Sigmoid colon (tissue), 7 donors: ENCODE results near the gene ARHGEF10L. TPM values are rescaled to one million over a fixed set of nuclear protein-coding genes. Genes with fewer than 3 reads are reported as not detected.

ENCODE experiments used
- DNase-seq: peaks from one replicate; pipeline ENCODE4 v3.0.0-alpha.2; 2019
- H3K27ac ChIP-seq, 4 donors: fragments of 200-600 bp; sonication (generic); one replicate each; pipeline ENCODE4 v1.5.1; 2016 to 2019; ENCODE audit warnings: mild to moderate bottlenecking in 1 of 4
- H3K27me3 ChIP-seq, 3 donors: fragments of 200-600 bp; sonication (generic); one replicate each; pipeline ENCODE4 v1.5.1; 2019; ENCODE audit warnings: mild to moderate bottlenecking in 1 of 3
- H3K36me3 ChIP-seq, 4 donors: fragments of 200-600 bp; sonication (generic); one replicate each; pipeline ENCODE4 v1.5.1; 2016 to 2019
- H3K4me1 ChIP-seq, 4 donors: fragments of 200-600 bp; sonication (generic); one replicate each; pipeline ENCODE4 v1.5.1; 2017 to 2019
- H3K4me3 ChIP-seq, 4 donors: fragments of 200-600 bp; sonication (generic); one replicate each; pipeline ENCODE4 v1.5.1; 2017 to 2019; ENCODE audit warnings: mild to moderate bottlenecking in 2 of 4, moderate library complexity in 1 of 4
- H3K9me3 ChIP-seq, 4 donors: fragments of 200-600 bp in 3 of 4; sonication (generic) in 3 of 4; one replicate each; pipeline versions ENCODE4 v1.5.1 to v1.6.1; 2013 to 2019
- EP300 ChIP-seq, 4 donors: sonication (generic); formaldehyde crosslinking; IDR thresholded peaks; one replicate each; pipeline ENCODE4 v1.6.1; 2017; ENCODE audit warnings: antibody characterized with exemption in 4 of 4
- POLR2A ChIP-seq, 2 donors: fragments of 450-650 bp; IDR thresholded peaks; one replicate each; pipeline ENCODE4 v1.6.1; 2016; ENCODE audit warnings: antibody characterized with exemption in 2 of 2, mild to moderate bottlenecking in 2 of 2, moderate library complexity in 2 of 2
- POLR2AphosphoS5 ChIP-seq, 4 donors: sonication (generic); formaldehyde crosslinking; IDR thresholded peaks; one replicate each; pipeline ENCODE4 v1.6.1; 2017; ENCODE audit warnings: antibody characterized with exemption in 4 of 4
- WGBS, 2 donors: extraction: QIAGEN DNeasy Blood & Tissue Kit; methylation state at CpG; one replicate each; pipeline ENCODE4 v1.1.7; 2013; 5-methylcytosine and 5-hydroxymethylcytosine counted together
- intact Hi-C: fragments of 100-400 bp; cut with DNase I; formaldehyde crosslinking; loops from one replicate; pipeline ENCODE4 v1.15.1; 2023
- polyA plus RNA-seq, 3 donors: library from polyadenylated mRNA; stranded (reverse); fragments of 200-250 nt; gene quantifications; one replicate each; pipeline ENCODE4 v1.2.3, GENCODE V29; 2013
- total RNA-seq, 4 donors: library from RNA; depleted of rRNA; stranded (reverse); fragments of >200 nt; gene quantifications; one replicate each; pipeline ENCODE4 v1.1.0, GENCODE V29; 2016
- TF ChIP-seq, protein P1 (sequence below), 4 experiments: fragments of 450-650 bp in 3 of 4; fragments of 200-600 bp in 1 of 4; IDR thresholded peaks; one replicate each; pipeline ENCODE4 v1.5.1; 2016 to 2019; ENCODE audit warnings: antibody characterized with exemption in 4 of 4, mild to moderate bottlenecking in 3 of 4, moderate library complexity in 2 of 4
- donor health status: healthy with polysubstance abuse.
- donor health status: Bipolar disorder and iron deficiency.
- donor health status: healthy.

Gene ARHGEF10L
- total and polyA plus RNA-seq, 7 donors = 25.0 to 76.2 (median 33.0) TPM

DNA sequence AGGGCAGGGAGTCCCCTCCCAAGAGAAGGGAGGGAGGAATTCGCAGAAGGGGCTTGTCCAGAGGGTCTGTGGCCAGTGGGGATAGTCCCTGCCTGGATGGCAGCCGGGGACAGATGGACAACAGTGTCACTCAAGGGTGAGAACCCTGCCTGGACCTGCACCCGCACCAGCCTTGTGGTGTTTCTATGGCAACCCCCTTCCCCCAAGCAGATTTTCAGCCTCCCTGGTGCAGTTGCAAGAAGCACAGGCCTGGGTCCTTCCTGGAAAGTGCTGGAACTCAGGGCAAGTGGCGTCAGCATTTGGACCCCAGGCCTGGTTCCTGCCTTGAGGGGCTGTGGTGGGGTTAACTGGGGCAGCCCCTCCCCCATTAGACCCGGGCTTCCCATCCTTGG lies 131.8 kb downstream of the ARHGEF10L start:
- H3K4me3 ChIP-seq = no peak overlapping the region
- no peaks in the 10 kb centered on the region for H3K9me3 ChIP-seq
- intact Hi-C loops = no loop called here
- peaks cover 0 to 27% (median 17%) of the 10 kb centered on the region in 4 donors for H3K4me1 ChIP-seq
- no peaks in the 10 kb centered on the region for H3K27me3 ChIP-seq
- 69 to 75% methylated on average over 5 of the region's 5 CpGs for WGBS, 2 donors
- DNase-seq = no peak
- H3K36me3 ChIP-seq = peaks cover 0 to 32% (median 19%) of the 10 kb centered on the region in 4 donors
- H3K27ac ChIP-seq = peak overlapping the region in 1 of 4 donors; percentile 8
- TF ChIP-seq, protein P1, sequence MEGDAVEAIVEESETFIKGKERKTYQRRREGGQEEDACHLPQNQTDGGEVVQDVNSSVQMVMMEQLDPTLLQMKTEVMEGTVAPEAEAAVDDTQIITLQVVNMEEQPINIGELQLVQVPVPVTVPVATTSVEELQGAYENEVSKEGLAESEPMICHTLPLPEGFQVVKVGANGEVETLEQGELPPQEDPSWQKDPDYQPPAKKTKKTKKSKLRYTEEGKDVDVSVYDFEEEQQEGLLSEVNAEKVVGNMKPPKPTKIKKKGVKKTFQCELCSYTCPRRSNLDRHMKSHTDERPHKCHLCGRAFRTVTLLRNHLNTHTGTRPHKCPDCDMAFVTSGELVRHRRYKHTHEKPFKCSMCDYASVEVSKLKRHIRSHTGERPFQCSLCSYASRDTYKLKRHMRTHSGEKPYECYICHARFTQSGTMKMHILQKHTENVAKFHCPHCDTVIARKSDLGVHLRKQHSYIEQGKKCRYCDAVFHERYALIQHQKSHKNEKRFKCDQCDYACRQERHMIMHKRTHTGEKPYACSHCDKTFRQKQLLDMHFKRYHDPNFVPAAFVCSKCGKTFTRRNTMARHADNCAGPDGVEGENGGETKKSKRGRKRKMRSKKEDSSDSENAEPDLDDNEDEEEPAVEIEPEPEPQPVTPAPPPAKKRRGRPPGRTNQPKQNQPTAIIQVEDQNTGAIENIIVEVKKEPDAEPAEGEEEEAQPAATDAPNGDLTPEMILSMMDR (IDR thresholded peaks at IDR 0.05) = no peak
- no peak for TF ChIP-seq EP300 (IDR thresholded peaks at IDR 0.05)
- no peak for TF ChIP-seq POLR2AphosphoS5 (IDR thresholded peaks at IDR 0.05)
- TF ChIP-seq POLR2A (IDR thresholded peaks at IDR 0.05) = no peak

DNA sequence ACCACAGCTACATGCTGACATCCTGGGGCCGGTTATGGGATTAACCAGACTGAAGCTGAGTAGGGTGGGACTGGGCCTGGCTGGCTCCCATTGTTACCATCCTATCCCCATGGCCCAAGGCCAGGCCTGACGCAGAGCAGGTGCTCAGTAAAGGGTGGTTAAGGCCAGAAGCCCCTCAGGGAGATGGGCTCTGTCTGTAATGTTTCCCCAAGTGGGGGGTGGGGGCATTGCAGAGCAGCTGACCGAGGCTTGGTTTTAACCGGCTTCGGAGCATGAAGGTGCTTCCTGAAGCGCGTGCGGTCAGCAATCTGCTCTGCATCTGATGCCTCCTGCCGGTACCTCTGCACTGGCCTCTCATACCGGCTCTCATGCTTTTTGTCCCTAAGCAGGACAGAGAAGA lies 132.2 kb downstream of the ARHGEF10L start:
- H3K27me3 ChIP-seq = no peaks in the 10 kb centered on the region
- WGBS, 2 donors = 52 to 76% methylated on average over 10 of the region's 10 CpGs
- H3K4me1 ChIP-seq = peaks cover 0 to 27% (median 17%) of the 10 kb centered on the region in 4 donors
- TF ChIP-seq, protein P1 (IDR thresholded peaks at IDR 0.05) = no peak
- TF ChIP-seq EP300 (IDR thresholded peaks at IDR 0.05) = no peak
- no peak for TF ChIP-seq POLR2AphosphoS5 (IDR thresholded peaks at IDR 0.05)
- TF ChIP-seq POLR2A (IDR thresholded peaks at IDR 0.05) = no peak
- no peak for DNase-seq
- H3K9me3 ChIP-seq = no peaks in the 10 kb centered on the region
- peak overlapping the region in 1 of 4 donors; percentile 8 for H3K27ac ChIP-seq
- peaks cover 0 to 32% (median 18%) of the 10 kb centered on the region in 4 donors for H3K36me3 ChIP-seq
- no peak overlapping the region for H3K4me3 ChIP-seq
- intact Hi-C loops = no loop called here

DNA sequence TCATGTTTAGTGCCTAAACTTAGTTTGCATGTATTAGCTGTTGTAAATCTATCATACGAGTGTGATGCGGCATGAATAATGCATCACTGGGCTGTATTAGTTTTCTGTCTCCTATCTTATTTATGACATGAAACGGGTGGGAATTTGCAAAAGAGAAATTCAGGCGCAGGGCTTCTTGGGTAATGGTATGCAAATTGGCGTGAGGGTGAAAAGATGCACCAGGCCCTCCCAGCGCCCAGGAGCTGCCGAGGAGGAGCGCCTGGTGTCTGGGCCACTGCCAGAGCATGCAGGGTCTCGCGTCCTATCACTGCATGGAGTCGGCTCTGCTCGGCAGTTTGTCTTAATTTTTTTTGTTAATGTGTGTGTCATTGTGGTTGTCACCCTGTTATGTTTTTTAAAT lies 132.7 kb downstream of the ARHGEF10L start:
- Histone ChIP-seq H3K9me3 (no peaks in the 10 kb centered on the region), H3K4me1 (peaks cover 0 to 27% (median 17%) of the 10 kb centered on the region in 4 donors), H3K36me3 (peaks cover 0 to 37% (median 18%) of the 10 kb centered on the region in 4 donors), H3K4me3 (no peak overlapping the region), H3K27ac (peak overlapping the region in 1 of 4 donors; percentile 8), H3K27me3 (no peaks in the 10 kb centered on the region)
- DNase-seq = no peak
- intact Hi-C loops = no loop called here
- TF ChIP-seq POLR2A (IDR thresholded peaks at IDR 0.05) (no peak), POLR2AphosphoS5 (IDR thresholded peaks at IDR 0.05) (no peak), EP300 (IDR thresholded peaks at IDR 0.05) (no peak)
- TF ChIP-seq, protein P1 (IDR thresholded peaks at IDR 0.05) = no peak
- WGBS, 2 donors = 76 to 84% methylated on average over 12 of the region's 12 CpGs

DNA sequence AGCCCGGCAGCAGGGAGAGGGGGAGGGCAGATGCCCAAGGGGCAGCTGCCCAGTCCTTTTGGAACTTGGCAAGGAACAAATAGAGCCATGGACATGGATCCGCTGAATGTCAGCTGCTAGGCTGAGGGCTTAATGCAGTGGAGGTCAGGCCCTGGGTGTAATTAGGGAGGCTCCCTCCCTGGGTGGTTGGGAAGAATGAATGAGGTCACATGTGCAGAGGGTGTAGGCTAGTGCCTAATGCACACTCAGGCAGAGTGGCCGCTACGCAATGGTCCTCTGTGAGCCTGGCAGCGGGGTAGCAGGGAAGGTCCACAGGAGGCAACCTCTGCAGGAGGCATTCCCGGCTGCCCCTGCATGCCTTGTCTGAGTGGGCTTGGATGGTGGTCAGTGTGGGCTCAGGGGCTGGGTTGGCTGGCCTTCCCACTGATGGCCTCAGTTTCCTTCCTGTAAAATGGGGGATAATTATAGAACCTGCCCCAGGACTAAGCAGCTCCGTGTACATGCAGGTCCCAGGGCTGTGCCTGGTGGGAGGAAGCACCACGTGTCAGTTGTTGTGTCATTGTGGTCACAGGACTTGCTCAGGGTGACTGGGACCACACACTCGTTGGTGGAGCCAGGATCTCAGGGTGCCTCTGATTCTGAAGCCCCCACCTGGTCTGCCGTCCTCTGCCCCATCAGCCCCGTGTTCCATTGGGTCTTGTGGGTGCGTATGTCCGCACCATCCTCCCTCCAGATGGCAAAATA lies 134.0 kb downstream of the ARHGEF10L start:
- H3K36me3 ChIP-seq = peaks cover 0 to 34% (median 12%) of the 10 kb centered on the region in 4 donors
- intact Hi-C loops = no loop called here

More for the DNA sequence above, 134.0 kb downstream of the ARHGEF10L start:
- Histone ChIP-seq H3K4me1 (peaks cover 0 to 27% (median 17%) of the 10 kb centered on the region in 4 donors), H3K27me3 (no peaks in the 10 kb centered on the region), H3K4me3 (no peak overlapping the region), H3K27ac (no peak overlapping the region), H3K9me3 (no peaks in the 10 kb centered on the region)
- TF ChIP-seq EP300 (IDR thresholded peaks at IDR 0.05) (no peak), POLR2AphosphoS5 (IDR thresholded peaks at IDR 0.05) (no peak), POLR2A (IDR thresholded peaks at IDR 0.05) (no peak)
- TF ChIP-seq, protein P1 (IDR thresholded peaks at IDR 0.05) = no peak
- 72 to 84% methylated on average over 13 of the region's 13 CpGs for WGBS, 2 donors
- no peak for DNase-seq
